ENCODE measurements around the gene SLCO1A2. TPM values are rescaled to one million over a fixed set of nuclear protein-coding genes. Genes with fewer than 3 reads are reported as not detected.

The SLCO1A2 gene, protein sequence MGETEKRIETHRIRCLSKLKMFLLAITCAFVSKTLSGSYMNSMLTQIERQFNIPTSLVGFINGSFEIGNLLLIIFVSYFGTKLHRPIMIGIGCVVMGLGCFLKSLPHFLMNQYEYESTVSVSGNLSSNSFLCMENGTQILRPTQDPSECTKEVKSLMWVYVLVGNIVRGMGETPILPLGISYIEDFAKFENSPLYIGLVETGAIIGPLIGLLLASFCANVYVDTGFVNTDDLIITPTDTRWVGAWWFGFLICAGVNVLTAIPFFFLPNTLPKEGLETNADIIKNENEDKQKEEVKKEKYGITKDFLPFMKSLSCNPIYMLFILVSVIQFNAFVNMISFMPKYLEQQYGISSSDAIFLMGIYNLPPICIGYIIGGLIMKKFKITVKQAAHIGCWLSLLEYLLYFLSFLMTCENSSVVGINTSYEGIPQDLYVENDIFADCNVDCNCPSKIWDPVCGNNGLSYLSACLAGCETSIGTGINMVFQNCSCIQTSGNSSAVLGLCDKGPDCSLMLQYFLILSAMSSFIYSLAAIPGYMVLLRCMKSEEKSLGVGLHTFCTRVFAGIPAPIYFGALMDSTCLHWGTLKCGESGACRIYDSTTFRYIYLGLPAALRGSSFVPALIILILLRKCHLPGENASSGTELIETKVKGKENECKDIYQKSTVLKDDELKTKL
- total RNA-seq (2021) = 10.3 and 10.6 TPM in 2 replicates
- long read RNA-seq, partial matches to known transcripts = 5 of 22 reads
- long read RNA-seq, other reads (novel, unspliced or antisense) = 17 of 22 reads

DNA sequence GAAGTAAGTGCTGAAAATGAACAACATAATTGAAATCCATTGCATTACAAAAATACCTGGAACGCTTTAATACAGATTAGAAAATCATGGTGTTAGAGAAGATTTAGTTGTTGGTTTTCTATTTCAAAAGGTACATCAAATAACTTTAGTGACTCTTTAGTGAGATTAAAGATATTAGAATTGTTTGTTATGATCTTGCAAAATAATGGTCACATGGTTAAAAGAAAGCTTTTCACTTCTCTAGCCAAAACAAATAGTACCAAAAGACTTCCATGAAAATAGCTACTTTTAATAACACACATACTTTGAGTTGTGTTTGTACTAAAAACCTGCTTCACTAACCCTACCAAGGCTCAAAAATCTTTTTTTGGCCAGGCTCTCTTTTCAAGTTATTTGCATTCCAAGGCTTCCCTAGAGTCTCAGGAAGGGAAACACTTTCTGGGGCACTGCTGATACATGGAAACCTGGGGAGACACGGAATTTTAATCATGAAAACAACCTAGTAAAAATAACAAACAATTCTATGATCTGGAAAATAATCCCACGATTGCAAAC lies at the start of gene SLCO1A2:
Gene SLCO1A2, minus strand, starts transcription at position 147 of the 555 bp plus-strand sequence. CDS start 270 bp downstream, outside the sequence.
- Histone ChIP-seq H2AFZ (ENCODE audit: low read length) (no peak within 1 kb of the TSS), H2BK12ac (ENCODE audit: insufficient read length, low read depth, low read length) (no peak within 1 kb of the TSS), H3K23me2 (ENCODE audit: insufficient read length, low read depth, low read length, poor library complexity, severe bottlenecking) (no peaks in the 10 kb centered on the region), H3K4me1 (ENCODE audit: insufficient read depth, low read length) (peaks cover 3% of the 10 kb centered on the region; the same call in 1 of the 2 replicates), H2BK20ac (ENCODE audit: low read depth, low read length, poor library complexity, severe bottlenecking) (no peak within 1 kb of the TSS), H3K23ac (ENCODE audit: insufficient read length, low read depth, low read length) (no peak within 1 kb of the TSS), H2AK5ac (ENCODE audit: insufficient read length, low read length) (no peak within 1 kb of the TSS), H3K27me3 (ENCODE audit: insufficient read depth, low read length) (no peaks in the 10 kb centered on the region), H4K5ac (ENCODE audit: insufficient read length, low read depth, low read length) (no peak within 1 kb of the TSS), H3K4me2 (ENCODE audit: insufficient read depth, insufficient read length, low read length) (no peak within 1 kb of the TSS), H3K9me3 (ENCODE audit: control insufficient read depth, low read depth, low read length) (peaks cover 6% of the 10 kb centered on the region), H3K79me2 (ENCODE audit: insufficient read depth, low read length) (no peaks in the 10 kb centered on the region), H3K27ac (ENCODE audit: insufficient read length, low read depth, low read length) (no peak within 1 kb of the TSS), H3K14ac (ENCODE audit: insufficient read depth, low read length) (no peak within 1 kb of the TSS), H3K9ac (ENCODE audit: extremely low read depth, insufficient read length, low read length) (no peak within 1 kb of the TSS), H2BK5ac (ENCODE audit: insufficient read length, low read length) (no peak within 1 kb of the TSS), H3K4ac (ENCODE audit: low read depth, low read length) (no peak within 1 kb of the TSS), H3K79me1 (ENCODE audit: insufficient read depth, low read depth, low read length, poor library complexity, severe bottlenecking) (no peaks in the 10 kb centered on the region), H3T11ph (ENCODE audit: low read length) (no peak within 1 kb of the TSS), H4K20me1 (ENCODE audit: control insufficient read depth, insufficient read depth, insufficient read length) (no peaks in the 10 kb centered on the region), H4K8ac (replicated peaks; ENCODE audit: insufficient read length, low read depth, low read length) (no peak within 1 kb of the TSS), H2BK15ac (ENCODE audit: low read depth, low read length) (no peak within 1 kb of the TSS), H3K56ac (ENCODE audit: insufficient read length, low read depth, low read length) (no peak within 1 kb of the TSS), H2BK120ac (ENCODE audit: low read depth, low read length, poor library complexity, severe bottlenecking) (no peak within 1 kb of the TSS), H4K91ac (ENCODE audit: insufficient read length, low read depth, low read length) (no peak within 1 kb of the TSS), H3K18ac (ENCODE audit: insufficient read length, low read depth, low read length) (no peak within 1 kb of the TSS)
- no peak for DNase-seq
- no peaks in the 10 kb centered on the region for H3K27me3 Mint-ChIP-seq (ENCODE audit: low read depth)
- H3K4me1 Mint-ChIP-seq = peaks cover 9% of the 10 kb centered on the region in 2 experiments
- no peak for TF ChIP-seq CTCF (conservative IDR thresholded peaks at IDR 0.05)
- no peak within 1 kb of the TSS for H3K27ac Mint-ChIP-seq
- no CpG with 5 or more reads among the region's 3 CpGs for WGBS (ENCODE audit: extremely low coverage, insufficient read length, low lambda C conversion rate)
- H3K36me3 Mint-ChIP-seq (ENCODE audit: insufficient read depth in 1 of 3, low read depth in 3 of 3) = peaks cover 23 to 29% (median 25%) of the 10 kb centered on the region in 3 experiments
- peaks cover 26 to 31% of the 10 kb centered on the region in 2 experiments for H3K9me3 Mint-ChIP-seq
- H3K4me3 Mint-ChIP-seq = no peak within 1 kb of the TSS

Data from H9 (cell line).